ENCODE data around the gene ANKRD6.

ANKRD6 gene

GRCh38 chr6:89413006-89413400 is 19.9 kb upstream of the ANKRD6 start:
- no peak for DNase-seq (ENCODE audit: low spot score)

DNA sequence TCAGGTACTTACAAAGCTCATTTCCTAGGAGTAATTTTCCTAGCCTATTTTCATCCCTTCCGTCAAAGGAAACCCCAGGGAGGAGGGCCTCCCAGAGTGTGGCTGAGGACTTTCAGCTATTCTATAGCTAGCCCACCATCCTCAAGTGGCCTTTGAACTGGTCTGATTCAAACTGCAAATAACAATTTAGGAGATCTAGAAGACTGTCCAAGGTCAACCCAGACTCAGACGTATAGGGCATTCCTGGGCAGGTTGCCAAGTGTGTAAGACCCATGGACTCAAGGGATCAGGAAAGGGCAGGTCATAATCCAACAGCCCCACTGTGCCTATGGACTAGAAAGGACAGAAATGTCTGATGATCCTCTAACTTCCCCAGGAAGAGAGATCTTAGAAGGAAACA is 18.7 kb upstream of the ANKRD6 start:
- DNase-seq (ENCODE audit: low spot score) = no peak

DNA sequence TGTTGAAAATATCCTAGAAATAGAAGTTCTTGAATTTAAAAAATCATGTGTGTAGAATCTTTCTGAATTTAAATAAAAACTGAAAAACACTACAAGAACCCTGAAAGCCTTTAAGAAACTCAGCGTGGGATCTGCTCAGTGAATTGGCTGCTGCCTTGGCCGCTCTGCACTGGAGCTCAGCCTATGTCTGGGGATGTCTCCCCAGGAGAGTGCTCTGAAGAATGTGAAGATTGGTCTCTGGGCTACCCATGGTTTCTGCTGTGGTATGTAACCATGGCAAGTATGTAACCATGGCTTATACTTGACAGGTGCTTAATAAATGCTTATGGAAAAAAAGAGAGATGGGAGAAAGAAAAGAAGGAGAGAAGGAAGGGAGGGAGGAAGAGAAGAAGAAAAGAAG is 17.8 kb upstream of the ANKRD6 start:
- no peak for DNase-seq (ENCODE audit: low spot score)

GRCh38 chr6:89416796-89417195 is 16.2 kb upstream of the ANKRD6 start:
- DNase-seq (ENCODE audit: low spot score) = no peak

DNA sequence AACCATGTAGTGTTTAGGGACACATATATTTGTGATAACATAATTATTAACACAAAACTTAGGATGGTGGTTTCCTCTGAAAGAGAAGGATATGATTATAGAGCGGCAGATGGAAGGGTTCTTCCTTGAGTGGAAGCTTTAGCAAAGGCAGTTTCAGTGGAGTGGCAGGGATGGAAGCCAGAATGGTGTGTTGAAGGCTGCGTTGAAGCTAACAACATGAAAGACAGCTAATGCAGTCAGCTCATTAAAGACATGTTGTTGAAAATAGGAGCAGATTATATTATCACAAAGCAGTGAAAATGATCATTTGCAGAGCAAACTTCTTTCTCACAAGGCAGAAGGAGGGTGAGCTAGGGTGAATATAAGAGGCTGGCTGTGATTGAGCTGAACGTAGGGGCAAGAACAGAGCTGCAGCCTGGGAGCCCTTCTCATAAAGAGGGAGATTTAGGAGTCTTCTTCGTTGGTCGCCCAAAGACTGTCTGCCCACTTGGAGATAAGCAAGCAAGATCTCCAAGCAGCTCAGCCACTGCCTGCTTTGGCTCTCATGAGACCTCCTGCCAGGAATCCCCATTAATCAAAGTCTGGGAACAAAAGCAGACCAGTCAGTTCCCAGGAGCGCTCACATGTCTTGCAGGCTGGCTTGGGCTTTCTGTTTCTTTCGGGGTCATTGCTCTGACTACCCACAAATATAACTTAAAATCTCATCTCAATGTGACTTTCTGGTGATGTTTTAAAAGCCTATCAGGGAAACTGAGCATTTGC is 2.6 kb upstream of the ANKRD6 start:
- DNase-seq (ENCODE audit: low spot score) = no peak

GRCh38 chr6:89433252-89434149 is 549 bp downstream of the ANKRD6 start:
- DNase-seq (ENCODE audit: low spot score) = no peak

GRCh38 chr6:89434150-89434499 is 1.2 kb downstream of the ANKRD6 start:
- DNase-seq (ENCODE audit: low spot score) = no peak

DNA sequence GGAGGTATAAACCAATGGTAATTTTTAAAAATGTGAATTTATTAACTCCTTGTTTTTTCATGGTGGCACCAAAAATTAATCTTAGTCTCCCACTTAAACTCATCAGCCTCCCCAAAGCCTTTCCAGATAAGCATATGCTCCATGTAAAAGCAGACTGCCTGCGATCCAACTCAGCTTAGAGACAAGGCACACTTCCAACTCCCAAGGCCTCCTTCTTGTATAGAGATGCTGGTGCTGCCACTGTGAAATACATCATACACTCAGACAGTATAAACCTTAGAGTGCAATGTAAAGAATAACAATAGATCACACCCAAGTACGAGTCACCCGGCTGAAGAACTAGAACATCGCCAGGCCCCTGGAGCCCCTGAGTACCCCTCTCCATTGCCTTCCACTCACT is 2.0 kb downstream of the ANKRD6 start:
- no peak for DNase-seq (ENCODE audit: low spot score)

DNA sequence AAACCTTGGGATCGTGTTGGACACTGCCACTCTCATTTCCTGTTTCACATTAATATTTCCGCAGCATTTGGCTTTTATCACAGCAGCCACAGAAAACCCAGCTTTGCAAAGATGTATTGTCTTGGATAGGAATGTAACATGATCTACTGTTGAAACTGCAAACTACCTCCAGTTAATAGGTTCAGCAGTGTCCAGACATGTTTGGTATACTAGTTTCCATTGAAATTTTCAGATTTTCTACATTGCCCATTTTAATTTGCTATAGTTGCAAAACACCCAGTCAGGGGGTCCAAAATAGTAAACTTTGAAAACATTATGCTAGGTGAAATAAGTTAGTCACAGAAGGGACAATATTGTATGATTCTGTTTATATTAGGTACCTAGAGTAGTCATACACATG is 3.3 kb downstream of the ANKRD6 start:
- DNase-seq (ENCODE audit: low spot score) = no peak

DNA sequence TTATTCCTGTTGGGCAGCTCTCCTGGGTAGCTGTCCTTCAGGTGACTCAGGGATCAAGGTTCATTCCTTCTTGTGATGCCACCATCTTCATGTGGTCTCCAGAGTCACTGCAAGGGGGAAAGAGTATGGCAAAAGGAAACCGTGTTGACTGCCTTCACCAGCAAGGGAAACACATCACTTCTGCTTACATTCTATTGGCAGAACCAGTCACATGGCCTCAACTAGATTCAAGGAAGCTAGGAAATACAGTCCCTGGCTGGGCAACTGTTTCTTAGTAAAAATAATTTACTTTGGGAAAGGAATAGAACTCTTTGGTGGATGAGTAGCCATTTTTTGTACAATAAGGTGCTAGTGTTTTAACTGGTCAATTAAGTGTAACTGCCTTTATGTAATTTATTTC is 5.3 kb downstream of the ANKRD6 start:
- no peak for DNase-seq (ENCODE audit: low spot score)

GRCh38 chr6:89439014-89439413 is 6.1 kb downstream of the ANKRD6 start:
- DNase-seq (ENCODE audit: low spot score) = no peak

GRCh38 chr6:89440200-89440599 is 7.2 kb downstream of the ANKRD6 start:
- no peak for DNase-seq (ENCODE audit: low spot score)

- DNase-seq (ENCODE audit: low spot score) = no peak
Observed at GRCh38 chr6:89443658-89444057, 10.7 kb downstream of the ANKRD6 start.

- DNase-seq (ENCODE audit: low spot score) = no peak
Observed at GRCh38 chr6:89449193-89449592, 16.2 kb downstream of the ANKRD6 start.

- DNase-seq (ENCODE audit: low spot score) = no peak
Observed at GRCh38 chr6:89452281-89452680, 19.3 kb downstream of the ANKRD6 start.

DNA sequence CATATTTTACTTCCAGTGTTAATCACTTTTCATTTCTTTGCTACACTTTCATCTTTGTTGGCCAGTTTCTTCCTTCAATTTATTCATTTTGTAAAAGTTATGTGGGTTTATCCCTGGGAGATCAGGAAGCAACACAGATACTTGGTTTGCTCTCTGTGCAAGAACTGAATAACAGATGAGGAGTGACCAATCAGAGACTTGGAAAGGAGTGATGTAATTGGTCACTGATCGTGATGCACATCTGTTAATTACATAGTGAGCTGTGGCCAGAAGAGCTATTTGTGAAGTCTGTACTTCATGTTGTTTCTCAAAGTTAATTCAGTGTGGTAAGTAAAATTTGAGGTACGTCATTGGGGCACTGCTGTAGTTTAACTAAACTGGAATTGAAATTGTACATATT is 21.3 kb downstream of the ANKRD6 start:
- no peak for DNase-seq (ENCODE audit: low spot score)

GRCh38 chr6:89458704-89459103 is 25.8 kb downstream of the ANKRD6 start:
- no peak for DNase-seq (ENCODE audit: low spot score)

DNA sequence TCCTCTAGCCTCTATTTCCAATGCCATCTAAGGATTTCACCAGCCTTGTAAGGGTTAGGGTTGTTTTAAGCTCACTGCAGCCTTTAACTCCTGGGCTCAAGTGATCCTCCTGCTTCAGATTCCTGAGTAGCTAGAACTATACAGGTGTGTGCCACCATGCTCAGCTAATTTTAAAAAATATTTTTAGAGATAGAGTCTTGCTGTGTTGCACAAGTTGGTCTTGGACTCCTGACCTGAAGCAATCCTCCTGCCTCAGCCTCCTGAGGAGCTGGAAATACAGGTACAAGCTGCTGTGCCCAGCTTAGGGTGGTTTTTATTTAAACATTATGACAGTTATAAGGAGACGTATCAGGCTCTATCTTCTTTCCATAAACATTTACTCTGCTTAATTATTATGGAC is 26.5 kb downstream of the ANKRD6 start:
- no peak for DNase-seq (ENCODE audit: low spot score)

- no peak for DNase-seq (ENCODE audit: low spot score)
Observed at GRCh38 chr6:89460713-89461112, 27.8 kb downstream of the ANKRD6 start.

GRCh38 chr6:89462503-89462902 is 29.6 kb downstream of the ANKRD6 start:
- DNase-seq (ENCODE audit: low spot score) = no peak

GRCh38 chr6:89464295-89464694 is 31.3 kb downstream of the ANKRD6 start:
- no peak for DNase-seq (ENCODE audit: low spot score)

DNA sequence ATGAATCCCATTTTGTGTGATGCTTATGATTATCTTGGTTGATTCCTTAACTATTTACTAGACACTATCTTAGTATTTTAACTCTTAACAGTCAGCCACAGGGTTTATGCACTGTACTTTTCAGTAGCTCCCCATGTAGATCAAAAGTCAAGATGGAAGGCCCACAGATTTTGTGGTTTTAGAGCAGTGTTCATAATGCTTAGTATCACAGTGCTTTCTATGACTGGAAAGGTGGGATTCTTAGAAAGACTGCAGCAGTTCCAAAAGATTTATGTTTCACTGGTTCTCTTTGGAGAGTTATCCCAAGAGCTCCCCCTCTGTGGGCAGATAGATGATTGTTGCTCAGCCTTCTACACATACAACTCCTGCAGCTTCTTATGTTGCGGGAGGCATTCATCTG is 34.5 kb downstream of the ANKRD6 start:
- no peak for DNase-seq (ENCODE audit: low spot score)

DNA sequence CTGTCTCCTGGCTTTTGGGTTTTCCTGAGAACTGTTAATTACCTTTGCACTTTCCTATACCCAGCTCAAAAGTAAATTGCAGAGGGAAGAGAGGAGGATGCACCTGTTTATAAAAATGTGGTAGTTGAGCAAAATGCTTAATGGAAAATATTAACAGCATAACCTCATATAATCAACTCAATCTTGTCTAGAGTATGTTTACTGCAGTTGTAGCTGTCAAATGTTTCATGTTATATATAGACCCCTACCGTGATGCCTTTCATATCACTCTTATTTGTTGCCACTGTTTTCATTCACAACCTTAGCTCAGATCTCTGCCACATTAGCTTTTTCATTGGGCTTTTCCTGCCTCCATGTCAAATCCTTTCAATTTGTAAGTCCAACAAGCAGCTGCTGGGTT is 36.0 kb downstream of the ANKRD6 start:
- DNase-seq (ENCODE audit: low spot score) = no peak
